Midbrain (tissue), 1 donor: Measurements from ENCODE around the gene AUNIP.

ENCODE experiments used
- DNase-seq: peaks from one replicate; lab custom pipeline; 2025; lab: John Stamatoyannopoulos, UW

AUNIP gene

GRCh38 chr1:25888426-25888987, 29.2 kb upstream of the AUNIP start:
- DNase-seq = no peak

GRCh38 chr1:25885602-25886001, 26.3 kb upstream of the AUNIP start:
- no peak for DNase-seq

- no peak for DNase-seq
Observed at GRCh38 chr1:25881266-25881665, 22.0 kb upstream of the AUNIP start.

GRCh38 chr1:25880518-25880917, 21.3 kb upstream of the AUNIP start:
- DNase-seq = no peak

- DNase-seq = no peak
Observed at GRCh38 chr1:25879675-25880074, 20.4 kb upstream of the AUNIP start.

- DNase-seq = no peak
Observed at GRCh38 chr1:25878690-25879089, 19.4 kb upstream of the AUNIP start.

GRCh38 chr1:25877155-25877554, 17.9 kb upstream of the AUNIP start:
- no peak for DNase-seq

GRCh38 chr1:25876693-25877077, 17.4 kb upstream of the AUNIP start:
- DNase-seq = no peak

GRCh38 chr1:25875856-25876692, 16.8 kb upstream of the AUNIP start:
- DNase-seq = no peak

GRCh38 chr1:25875154-25875855, 16.0 kb upstream of the AUNIP start, which contains the start of gene PAQR7:
PAQR7 (minus strand) TSS chr1:25875708; CDS start chr1:25863839, 11,869 bp downstream.
- DNase-seq = peak; percentile 81

- no peak for DNase-seq
Observed at GRCh38 chr1:25874635-25875153, 15.4 kb upstream of the AUNIP start.

- DNase-seq = no peak
Observed at GRCh38 chr1:25874209-25874608, 15.0 kb upstream of the AUNIP start.

- peak; percentile 21 for DNase-seq
Observed at GRCh38 chr1:25873120-25873519, 13.9 kb upstream of the AUNIP start.

GRCh38 chr1:25872713-25873112, 13.5 kb upstream of the AUNIP start:
- no peak for DNase-seq

GRCh38 chr1:25871704-25872494, 12.6 kb upstream of the AUNIP start:
- DNase-seq = no peak

GRCh38 chr1:25871086-25871703, 11.9 kb upstream of the AUNIP start:
- DNase-seq = no peak

GRCh38 chr1:25870614-25871013, 11.4 kb upstream of the AUNIP start:
- no peak for DNase-seq

GRCh38 chr1:25869909-25870606, 10.8 kb upstream of the AUNIP start:
- DNase-seq = no peak

- DNase-seq = no peak
Observed at GRCh38 chr1:25867210-25867991, 8.1 kb upstream of the AUNIP start.

GRCh38 chr1:25866288-25866687, 7.0 kb upstream of the AUNIP start:
- no peak for DNase-seq
